Cardiac septum (tissue), 1 donor: ENCODE data around the gene ITK. TPM values are rescaled to one million over a fixed set of nuclear protein-coding genes. Genes with fewer than 3 reads are reported as not detected.
"Not testable (repeated sequence)": the region's sequence is repeated elsewhere in the genome, so short reads cannot be mapped to it uniquely, and the experiment has no call there.

ENCODE experiments used
- DNase-seq: peaks from one replicate; pipeline ENCODE4 v3.0.0-alpha.2; 2020; ENCODE audit warnings: low spot score
- intact Hi-C: fragments of 100-400 bp; cut with DNase I; formaldehyde crosslinking; loops from one replicate; pipeline ENCODE4 v1.14.0; 2022
- total RNA-seq: library from RNA; stranded (reverse); fragmentation: NEBNext Ultra II Directional; extraction: Animal tissue kit (Norgen Biotek cat#: 25700); gene quantifications from one replicate; pipeline ENCODE4 v1.2.1, GENCODE V29; 2021
- donor health status: DM: no; HTN: no; CAD: no.

ITK gene
- total RNA-seq, 1 donor from 2014 or later: 0.43 TPM

DNA sequence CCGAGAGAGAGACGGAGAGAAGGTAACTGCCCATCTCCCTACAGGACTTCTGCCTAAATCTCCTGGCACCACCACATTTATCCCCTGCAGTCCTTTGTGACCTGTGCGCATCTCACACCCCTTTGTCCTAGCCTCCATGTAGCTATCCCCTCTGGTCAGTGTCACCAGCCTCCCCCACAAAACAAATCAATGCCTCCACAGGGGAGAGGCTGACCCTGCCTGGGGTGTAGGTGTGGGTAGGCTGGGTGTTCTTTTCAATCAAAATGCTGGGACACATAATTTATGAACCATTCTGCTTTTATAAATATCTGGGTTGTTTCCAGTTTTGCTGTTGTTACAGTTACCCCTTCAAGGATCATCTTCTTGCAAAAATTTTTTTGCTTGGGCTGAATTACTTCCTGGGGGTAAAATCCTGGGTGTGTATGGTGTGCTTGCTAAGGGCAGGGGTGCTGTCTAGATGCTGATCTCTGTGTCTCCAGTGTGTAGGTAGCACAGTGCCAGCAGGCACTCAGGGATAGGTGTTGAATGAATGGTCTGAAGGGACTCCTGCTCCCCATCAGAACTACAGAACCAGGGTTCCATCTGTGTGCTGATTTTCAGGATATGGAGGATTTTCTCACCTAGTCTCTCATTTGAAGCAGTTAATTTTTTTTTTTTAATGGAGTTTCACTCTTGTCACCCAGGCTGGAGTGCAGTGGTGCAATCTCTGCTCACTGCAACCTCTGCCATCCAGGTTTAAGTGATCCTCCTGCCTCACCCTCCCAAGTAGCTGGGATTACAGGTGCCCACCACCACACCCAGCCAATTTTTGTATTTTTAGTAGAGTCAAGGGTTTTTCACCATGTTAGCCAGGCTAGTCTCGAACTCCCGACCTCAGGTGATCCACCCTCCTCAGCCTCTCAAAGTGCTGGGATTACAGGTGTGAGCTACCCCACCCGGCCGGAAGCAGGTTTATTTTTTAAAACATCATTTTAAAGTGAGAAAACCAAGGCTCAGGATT, 14.1 kb upstream of the ITK start, which contains the start of gene GARIN3:
Gene GARIN3, minus strand, starts transcription at position 51 of the 1,000 bp plus-strand sequence. CDS start 96 bp downstream, outside the sequence.
- intact Hi-C loops: no loop called here
- DNase-seq: no peak

DNA sequence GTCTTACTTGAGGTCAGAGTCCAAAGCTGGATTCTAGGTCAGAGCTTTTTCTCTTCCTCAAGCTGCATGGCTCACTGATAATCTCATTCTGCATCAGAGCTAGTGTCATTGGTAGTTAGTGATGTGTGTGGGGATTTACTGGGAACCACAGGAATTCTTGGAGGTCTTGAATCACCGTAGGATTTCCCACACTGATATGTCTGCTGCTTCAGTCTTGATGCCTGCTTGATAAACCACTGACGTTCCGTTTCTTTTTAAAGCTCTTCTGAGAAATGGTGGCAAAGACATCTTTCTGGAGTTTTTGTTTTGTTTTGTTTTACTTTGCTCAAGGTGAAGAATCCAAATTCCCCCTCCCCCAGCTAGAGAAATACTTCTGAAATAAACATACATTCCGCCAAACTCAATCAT, 13.4 kb upstream of the ITK start:
- intact Hi-C loops: no loop called here

GRCh38 chr5:157168286-157168685, 12.4 kb upstream of the ITK start:
- DNase-seq: no peak
- intact Hi-C loops: no loop called here

More for the DNA sequence above, 13.4 kb upstream of the ITK start:
- no peak for DNase-seq

DNA sequence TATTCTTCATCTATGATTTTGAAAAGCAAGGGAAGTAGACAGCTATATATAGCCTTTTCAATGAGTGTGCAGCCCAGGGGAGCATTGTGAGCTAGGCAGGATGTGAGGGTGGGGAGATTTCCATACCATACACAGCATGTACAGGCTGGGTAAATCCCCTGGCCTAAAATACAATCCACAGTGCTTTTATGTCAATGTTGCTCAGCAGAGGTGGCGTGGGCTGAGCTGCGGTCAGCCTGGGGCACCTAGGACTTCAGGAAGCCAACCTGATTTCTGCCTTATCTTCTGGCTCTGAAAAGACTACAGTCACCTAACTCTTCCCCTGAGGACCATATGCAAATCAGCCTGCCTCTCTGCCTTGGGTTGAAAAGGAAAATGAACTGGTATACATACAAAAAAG, 8.2 kb upstream of the ITK start:
- intact Hi-C loops: no loop called here
- DNase-seq: no peak

GRCh38 chr5:157175071-157175612, 5.5 kb upstream of the ITK start:
- intact Hi-C loops: no loop called here
- DNase-seq: no peak

DNA sequence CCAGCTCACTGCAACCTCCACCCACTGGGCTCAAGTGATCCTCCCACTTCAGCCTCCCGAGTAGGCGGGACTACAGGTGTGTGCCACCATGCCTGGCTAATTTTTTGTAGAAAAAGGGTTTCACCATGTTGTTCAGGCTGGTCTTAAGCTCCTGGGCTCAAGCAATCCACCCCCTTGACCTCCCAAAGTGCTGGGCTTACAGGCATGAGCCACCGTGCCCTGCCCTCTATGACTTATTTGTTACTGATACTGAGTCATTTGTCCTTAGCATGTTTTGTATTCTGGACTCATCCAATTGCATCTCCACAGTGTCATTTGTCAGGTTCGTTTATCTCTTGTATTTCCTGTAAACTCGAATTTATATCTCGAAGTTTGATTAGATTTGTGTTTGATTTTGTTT, 2.7 kb upstream of the ITK start:
- intact Hi-C loops: no loop called here
- DNase-seq: no peak

DNA sequence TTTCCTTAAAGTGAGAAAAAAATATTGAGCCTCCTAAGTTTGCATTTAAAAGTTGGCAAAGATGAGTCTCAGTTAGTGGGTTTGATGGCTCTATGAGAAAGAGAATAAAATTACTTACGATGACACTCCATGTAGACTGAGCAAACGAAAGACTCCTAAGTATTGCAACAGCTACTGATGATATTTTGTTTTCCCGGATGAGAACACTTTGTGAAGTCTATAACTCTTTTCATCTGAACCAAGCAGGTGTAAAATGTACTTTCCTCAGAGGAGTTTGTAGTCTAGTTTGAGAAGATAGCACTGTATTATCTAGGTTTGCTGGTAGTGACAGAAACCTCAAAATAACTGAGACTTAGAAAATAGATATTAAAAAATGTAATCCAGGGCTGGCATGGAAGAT, 1.7 kb upstream of the ITK start:
- intact Hi-C loops: no loop called here

GRCh38 chr5:157182143-157182757, 1.6 kb downstream of the ITK start:
- intact Hi-C loops: no loop called here
- no peak for DNase-seq

More for the DNA sequence above, 1.7 kb upstream of the ITK start:
- DNase-seq: no peak

GRCh38 chr5:157184117-157184670, 3.6 kb downstream of the ITK start:
- intact Hi-C loops: no loop called here

GRCh38 chr5:157185122-157185521, 4.5 kb downstream of the ITK start:
- DNase-seq, intact Hi-C loops: not testable (repeated sequence)

More at GRCh38 chr5:157184117-157184670, 3.6 kb downstream of the ITK start:
- no peak for DNase-seq

GRCh38 chr5:157186309-157187045, 5.8 kb downstream of the ITK start:
- intact Hi-C loops: no loop called here
- no peak for DNase-seq

GRCh38 chr5:157187046-157187754, 6.6 kb downstream of the ITK start:
- intact Hi-C loops: no loop called here
- DNase-seq: no peak

DNA sequence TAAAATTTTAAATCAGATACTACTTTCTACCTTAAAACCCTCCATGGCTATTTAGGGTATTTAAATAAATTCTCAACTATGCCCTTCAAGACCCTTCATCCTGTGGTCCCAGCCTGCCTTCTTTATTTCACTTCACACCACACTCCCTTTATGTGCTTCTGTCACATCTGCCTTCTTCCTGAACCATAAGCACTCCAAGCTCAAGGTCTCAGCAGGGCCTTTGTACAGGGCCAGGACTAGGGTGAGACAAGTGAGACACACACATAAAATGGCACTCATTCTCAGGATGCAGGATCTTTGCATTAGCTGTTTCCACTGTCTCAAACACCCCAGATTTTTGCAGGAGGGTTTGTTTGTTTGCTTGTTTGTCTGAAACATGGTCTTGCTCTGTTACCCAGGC, 7.6 kb downstream of the ITK start:
- intact Hi-C loops: no loop called here
- no peak for DNase-seq

- intact Hi-C loops: no loop called here
- DNase-seq: no peak
These were observed 8.6 kb downstream of the ITK start for GRCh38 chr5:157189223-157189622.

GRCh38 chr5:157193699-157194424, 13.2 kb downstream of the ITK start:
- intact Hi-C loops: no loop called here
- DNase-seq: no peak

- intact Hi-C loops: no loop called here
These were observed 15.4 kb downstream of the ITK start for GRCh38 chr5:157196045-157196444.

DNA sequence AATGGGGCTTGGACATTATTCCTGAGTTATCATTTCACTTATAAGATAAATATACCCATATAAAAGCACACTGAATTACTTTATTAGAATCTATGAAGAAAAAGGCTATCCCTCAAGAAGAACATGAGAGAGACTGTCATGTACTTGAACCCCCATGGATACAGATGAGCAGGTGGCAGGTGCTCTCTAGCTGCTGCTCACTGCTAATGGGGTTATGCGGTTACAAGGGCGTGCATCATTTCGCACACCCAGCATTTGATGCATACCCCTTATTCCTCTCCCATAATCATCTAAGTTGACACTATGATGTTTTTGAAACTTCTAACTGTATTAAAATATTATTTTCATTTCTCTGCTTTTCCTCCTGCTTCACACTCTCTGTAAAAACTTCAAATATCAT, 16.4 kb downstream of the ITK start:
- intact Hi-C loops: no loop called here

More at GRCh38 chr5:157196045-157196444, 15.4 kb downstream of the ITK start:
- no peak for DNase-seq

More for the DNA sequence above, 16.4 kb downstream of the ITK start:
- no peak for DNase-seq
